Testis (tissue), 2 donors: Measurements from ENCODE around the gene NRBP1.

Experiments
- POLR2A ChIP-seq: fragments of 450-650 bp; IDR thresholded peaks from one replicate; pipeline ENCODE4 v1.6.1; 2017; ENCODE audit warnings: antibody characterized with exemption, mild to moderate bottlenecking, moderate library complexity
- TF ChIP-seq, protein P1 (sequence below), 3 experiments: fragments of 450-650 bp in 2 of 3; fragments of 200-600 bp in 1 of 3; sonication (generic) in 1 of 3; IDR thresholded peaks; one replicate each; pipeline ENCODE4 v1.5.1; 2016 to 2019; ENCODE audit warnings: antibody characterized with exemption in 3 of 3, mild to moderate bottlenecking in 2 of 3, moderate library complexity in 1 of 3

DNA sequence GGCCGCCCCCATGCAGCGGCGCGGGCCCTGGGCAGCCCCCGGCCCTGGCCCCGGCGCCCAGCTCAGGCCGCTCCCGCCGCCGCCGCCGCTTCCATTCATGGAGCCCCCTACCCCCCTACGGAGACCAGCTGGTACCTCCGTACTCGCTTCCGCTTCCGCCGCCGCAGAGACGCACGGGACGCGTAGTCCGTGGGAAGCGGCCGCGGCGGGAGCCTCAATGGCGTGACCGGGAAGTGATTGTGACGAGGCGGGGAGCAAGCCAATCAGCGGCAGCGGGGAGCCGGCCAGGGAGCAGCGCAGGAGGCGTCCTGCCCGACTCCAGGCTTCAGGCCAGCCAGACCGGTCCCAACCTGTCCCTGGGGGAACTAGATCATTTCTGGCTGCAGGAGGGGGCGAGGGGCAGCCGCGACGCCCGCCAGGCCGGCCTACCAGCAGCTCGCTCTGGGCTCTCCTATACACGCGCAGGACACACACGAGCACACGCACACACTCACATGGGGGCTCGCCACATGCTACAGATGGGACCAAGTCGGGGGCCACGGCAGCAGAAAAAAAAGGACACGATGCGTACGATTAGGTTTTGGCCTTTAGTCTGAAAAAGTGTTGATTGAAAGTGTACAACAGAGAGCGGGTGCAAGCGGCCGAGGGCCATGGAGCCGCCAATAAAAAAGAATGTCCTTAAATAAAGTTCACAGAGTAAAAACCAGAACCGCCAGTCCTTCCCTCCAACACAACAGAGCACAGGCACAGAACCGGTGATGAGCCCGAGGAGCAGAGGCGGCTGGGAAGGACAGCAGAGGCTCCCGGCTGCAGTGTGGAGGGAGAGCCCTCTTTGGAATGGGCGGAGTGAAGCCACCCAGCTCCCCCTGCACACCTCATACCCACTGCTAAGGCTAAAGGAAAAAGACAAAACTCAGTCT lies 47.5 kb upstream of the NRBP1 start, which contains the start of gene ZNF513:
- TF ChIP-seq, protein P1, sequence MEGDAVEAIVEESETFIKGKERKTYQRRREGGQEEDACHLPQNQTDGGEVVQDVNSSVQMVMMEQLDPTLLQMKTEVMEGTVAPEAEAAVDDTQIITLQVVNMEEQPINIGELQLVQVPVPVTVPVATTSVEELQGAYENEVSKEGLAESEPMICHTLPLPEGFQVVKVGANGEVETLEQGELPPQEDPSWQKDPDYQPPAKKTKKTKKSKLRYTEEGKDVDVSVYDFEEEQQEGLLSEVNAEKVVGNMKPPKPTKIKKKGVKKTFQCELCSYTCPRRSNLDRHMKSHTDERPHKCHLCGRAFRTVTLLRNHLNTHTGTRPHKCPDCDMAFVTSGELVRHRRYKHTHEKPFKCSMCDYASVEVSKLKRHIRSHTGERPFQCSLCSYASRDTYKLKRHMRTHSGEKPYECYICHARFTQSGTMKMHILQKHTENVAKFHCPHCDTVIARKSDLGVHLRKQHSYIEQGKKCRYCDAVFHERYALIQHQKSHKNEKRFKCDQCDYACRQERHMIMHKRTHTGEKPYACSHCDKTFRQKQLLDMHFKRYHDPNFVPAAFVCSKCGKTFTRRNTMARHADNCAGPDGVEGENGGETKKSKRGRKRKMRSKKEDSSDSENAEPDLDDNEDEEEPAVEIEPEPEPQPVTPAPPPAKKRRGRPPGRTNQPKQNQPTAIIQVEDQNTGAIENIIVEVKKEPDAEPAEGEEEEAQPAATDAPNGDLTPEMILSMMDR (IDR thresholded peaks at IDR 0.05), result no peak
- TF ChIP-seq POLR2A, result peak; percentile 24
